ENCODE measurements around the gene RBKS.

Gene RBKS

GRCh38 chr2:27915191-27915590 is 25.0 kb upstream of the RBKS start:
- Histone ChIP-seq H3K4me1 (peaks cover 4% of the 10 kb centered on the region; the same call in 1 of the 2 replicates), H3K9me3 (no peaks in the 10 kb centered on the region), H3K36me3 (replicated peaks) (no peaks in the 10 kb centered on the region), H3K27me3 (ENCODE audit: low read depth) (no peaks in the 10 kb centered on the region), H3K4me3 (no peak overlapping the region)
- no peak for DNase-seq (ENCODE audit: low spot score in 2 of 2)
- in situ Hi-C loops (cut with MboI; ENCODE audit: low sequenced_read_pairs), result no loop called here

- Histone ChIP-seq H3K36me3 (replicated peaks) (no peaks in the 10 kb centered on the region), H3K4me3 (no peak overlapping the region), H3K9me3 (no peaks in the 10 kb centered on the region), H3K4me1 (peaks cover 4% of the 10 kb centered on the region; the same call in 1 of the 2 replicates), H3K27me3 (ENCODE audit: low read depth) (no peaks in the 10 kb centered on the region)
- in situ Hi-C loops (cut with MboI; ENCODE audit: low sequenced_read_pairs), result no loop called here
- DNase-seq (ENCODE audit: low spot score in 2 of 2), result no peak
Measured at GRCh38 chr2:27914805-27915175, 24.6 kb upstream of the RBKS start.

- Histone ChIP-seq H3K27me3 (ENCODE audit: low read depth) (no peaks in the 10 kb centered on the region), H3K9me3 (no peaks in the 10 kb centered on the region), H3K4me1 (peaks cover 4% of the 10 kb centered on the region; the same call in 1 of the 2 replicates), H3K36me3 (replicated peaks) (no peaks in the 10 kb centered on the region), H3K4me3 (no peak overlapping the region)
- in situ Hi-C loops (cut with MboI; ENCODE audit: low sequenced_read_pairs), result no loop called here
- no peak for DNase-seq (ENCODE audit: low spot score in 2 of 2)
Measured at GRCh38 chr2:27914041-27914804, 24.0 kb upstream of the RBKS start.

DNA sequence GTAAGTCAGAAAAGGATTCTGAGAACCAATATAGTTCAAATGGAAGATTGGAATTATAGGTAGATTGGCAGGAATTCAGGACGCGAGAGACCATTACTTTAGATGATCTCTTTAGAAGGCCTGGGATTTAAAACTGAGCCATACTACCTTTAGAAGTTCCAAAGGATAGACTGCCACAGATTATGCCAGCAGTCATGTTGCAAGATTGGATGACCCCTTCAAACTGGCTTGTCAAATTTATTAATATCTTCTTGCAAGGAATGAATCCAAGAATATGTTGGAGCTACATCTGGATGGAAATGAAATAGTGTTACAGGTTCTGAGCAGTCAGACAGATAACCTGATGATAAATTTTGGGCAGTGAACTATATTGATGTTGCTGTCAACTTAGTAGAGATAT is 22.3 kb upstream of the RBKS start:
- H3K4me1 ChIP-seq, result peaks cover 4% of the 10 kb centered on the region; the same call in 1 of the 2 replicates
- H3K36me3 ChIP-seq (replicated peaks), result no peaks in the 10 kb centered on the region
- no peaks in the 10 kb centered on the region for H3K9me3 ChIP-seq
- in situ Hi-C loops (cut with MboI; ENCODE audit: low sequenced_read_pairs), result no loop called here
- DNase-seq (ENCODE audit: low spot score in 2 of 2), result no peak
- no peak overlapping the region for H3K4me3 ChIP-seq
- H3K27me3 ChIP-seq (ENCODE audit: low read depth), result no peaks in the 10 kb centered on the region

- in situ Hi-C loops (cut with MboI; ENCODE audit: low sequenced_read_pairs), result no loop called here
- H3K4me3 ChIP-seq, result no peak overlapping the region
- peaks cover 4% of the 10 kb centered on the region for H3K4me1 ChIP-seq
- no peaks in the 10 kb centered on the region for H3K36me3 ChIP-seq (replicated peaks)
- H3K27me3 ChIP-seq (ENCODE audit: low read depth), result no peaks in the 10 kb centered on the region
- H3K9me3 ChIP-seq, result no peaks in the 10 kb centered on the region
- no peak for DNase-seq (ENCODE audit: low spot score in 2 of 2)
Measured at GRCh38 chr2:27911458-27912210, 21.4 kb upstream of the RBKS start.

- Histone ChIP-seq H3K36me3 (replicated peaks) (no peaks in the 10 kb centered on the region), H3K9me3 (no peaks in the 10 kb centered on the region), H3K27me3 (ENCODE audit: low read depth) (no peaks in the 10 kb centered on the region), H3K4me1 (peaks cover 5% of the 10 kb centered on the region), H3K4me3 (no peak overlapping the region)
- in situ Hi-C loops (cut with MboI; ENCODE audit: low sequenced_read_pairs), result no loop called here
- DNase-seq (ENCODE audit: low spot score in 2 of 2), result no peak
Measured at GRCh38 chr2:27909901-27910300, 19.7 kb upstream of the RBKS start.

DNA sequence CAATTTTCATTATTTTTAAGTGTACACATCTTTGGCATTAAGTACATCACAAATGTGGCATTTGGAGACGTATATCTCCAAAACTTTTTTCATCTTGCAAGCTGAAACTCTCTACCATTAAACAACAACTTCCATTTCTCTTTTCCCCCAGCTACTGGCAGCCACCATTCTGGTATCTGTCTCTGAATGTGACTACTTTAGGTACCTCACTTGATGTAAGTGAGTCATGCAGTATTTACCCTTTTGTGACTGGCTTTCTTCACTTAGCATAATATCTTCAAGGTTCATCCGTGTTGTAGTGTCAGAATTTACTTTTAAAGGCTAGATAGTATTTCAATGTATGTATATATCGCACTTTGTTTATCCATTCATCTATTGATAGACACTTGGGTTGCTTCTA is 17.4 kb upstream of the RBKS start:
- peaks cover 5% of the 10 kb centered on the region for H3K4me1 ChIP-seq
- in situ Hi-C loops (cut with MboI; ENCODE audit: low sequenced_read_pairs), result no loop called here

GRCh38 chr2:27906074-27906473 is 15.9 kb upstream of the RBKS start:
- H3K4me3 ChIP-seq, result no peak overlapping the region
- no peaks in the 10 kb centered on the region; the same call in 1 of the 2 replicates for H3K36me3 ChIP-seq (replicated peaks)

More for the DNA sequence above, 17.4 kb upstream of the RBKS start:
- Histone ChIP-seq H3K27me3 (ENCODE audit: low read depth) (no peaks in the 10 kb centered on the region), H3K4me3 (no peak overlapping the region), H3K36me3 (replicated peaks) (no peaks in the 10 kb centered on the region), H3K9me3 (no peaks in the 10 kb centered on the region; the same call in 1 of the 2 replicates)
- no peak for DNase-seq (ENCODE audit: low spot score in 2 of 2)

DNA sequence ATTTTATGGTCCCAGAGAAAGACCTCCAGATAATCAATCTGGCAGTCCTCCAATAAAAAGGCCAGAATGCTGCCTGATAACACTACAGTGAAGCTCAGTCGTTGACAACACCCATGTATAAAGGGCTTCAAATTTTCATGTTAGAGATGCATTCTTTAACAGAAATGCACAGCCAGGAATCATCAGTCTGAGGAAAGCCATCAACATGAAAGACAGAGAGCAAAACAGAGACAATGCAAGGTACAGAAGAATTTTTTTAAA is 14.1 kb upstream of the RBKS start:
- DNase-seq (ENCODE audit: low spot score in 2 of 2), result no peak
- Histone ChIP-seq H3K36me3 (replicated peaks) (no peaks in the 10 kb centered on the region; the same call in 1 of the 2 replicates), H3K4me1 (peaks cover 5% of the 10 kb centered on the region), H3K27me3 (ENCODE audit: low read depth) (no peaks in the 10 kb centered on the region), H3K4me3 (no peak overlapping the region), H3K9me3 (no peaks in the 10 kb centered on the region; the same call in 1 of the 2 replicates)
- in situ Hi-C loops (cut with MboI; ENCODE audit: low sequenced_read_pairs), result no loop called here

More at GRCh38 chr2:27906074-27906473, 15.9 kb upstream of the RBKS start:
- Histone ChIP-seq H3K27me3 (ENCODE audit: low read depth) (no peaks in the 10 kb centered on the region), H3K4me1 (peaks cover 5% of the 10 kb centered on the region), H3K9me3 (no peaks in the 10 kb centered on the region; the same call in 1 of the 2 replicates)
- in situ Hi-C loops (cut with MboI; ENCODE audit: low sequenced_read_pairs), result no loop called here
- DNase-seq (ENCODE audit: low spot score in 2 of 2), result no peak

DNA sequence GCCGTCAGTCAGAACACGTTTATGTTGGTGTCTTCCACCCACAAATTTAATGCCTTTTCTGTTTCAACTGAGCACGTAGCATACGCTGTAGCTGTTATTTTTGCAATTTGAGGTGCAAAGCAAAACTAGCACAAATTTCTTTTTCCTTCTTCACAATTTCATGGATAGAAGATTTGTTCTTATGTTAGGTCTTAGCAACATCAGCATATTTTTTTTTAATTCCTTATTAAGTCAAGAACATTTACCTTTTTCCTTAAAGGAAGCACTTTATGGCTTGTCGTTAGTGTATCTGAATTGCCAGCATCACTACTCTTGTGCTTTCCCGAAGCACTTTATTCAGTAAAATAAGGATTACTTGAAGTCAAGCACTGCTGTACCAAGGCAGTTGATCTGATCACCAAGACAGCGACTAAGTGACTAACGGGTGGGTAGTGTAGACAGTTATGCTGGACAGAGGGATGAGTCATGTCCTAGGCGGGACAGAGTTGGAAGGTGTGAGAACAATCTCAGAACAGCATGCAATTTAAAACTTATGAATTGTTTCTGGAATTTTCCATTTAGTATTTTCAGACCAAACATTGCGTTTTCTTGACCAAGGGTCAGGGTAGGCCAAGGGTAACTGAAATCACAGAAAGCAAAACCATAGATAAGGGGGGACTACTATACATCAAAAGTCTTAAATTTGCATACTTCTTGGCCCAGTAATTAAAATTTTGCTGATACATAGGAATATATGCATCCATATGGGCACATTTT is 13.6 kb upstream of the RBKS start:
- Histone ChIP-seq H3K4me3 (no peak overlapping the region), H3K4me1 (peaks cover 5% of the 10 kb centered on the region), H3K36me3 (replicated peaks) (no peaks in the 10 kb centered on the region; the same call in 1 of the 2 replicates), H3K27me3 (ENCODE audit: low read depth) (no peaks in the 10 kb centered on the region), H3K9me3 (no peaks in the 10 kb centered on the region; the same call in 1 of the 2 replicates)
- DNase-seq (ENCODE audit: low spot score in 2 of 2), result no peak
- in situ Hi-C loops (cut with MboI; ENCODE audit: low sequenced_read_pairs), result no loop called here

GRCh38 chr2:27903018-27903417 is 12.8 kb upstream of the RBKS start:
- Histone ChIP-seq H3K4me1 (peaks cover 5% of the 10 kb centered on the region), H3K4me3 (no peak overlapping the region), H3K27me3 (ENCODE audit: low read depth) (no peaks in the 10 kb centered on the region), H3K36me3 (replicated peaks) (no peaks in the 10 kb centered on the region; the same call in 1 of the 2 replicates), H3K9me3 (no peaks in the 10 kb centered on the region; the same call in 1 of the 2 replicates)
- in situ Hi-C loops (cut with MboI; ENCODE audit: low sequenced_read_pairs), result no loop called here
- no peak for DNase-seq (ENCODE audit: low spot score in 2 of 2)

DNA sequence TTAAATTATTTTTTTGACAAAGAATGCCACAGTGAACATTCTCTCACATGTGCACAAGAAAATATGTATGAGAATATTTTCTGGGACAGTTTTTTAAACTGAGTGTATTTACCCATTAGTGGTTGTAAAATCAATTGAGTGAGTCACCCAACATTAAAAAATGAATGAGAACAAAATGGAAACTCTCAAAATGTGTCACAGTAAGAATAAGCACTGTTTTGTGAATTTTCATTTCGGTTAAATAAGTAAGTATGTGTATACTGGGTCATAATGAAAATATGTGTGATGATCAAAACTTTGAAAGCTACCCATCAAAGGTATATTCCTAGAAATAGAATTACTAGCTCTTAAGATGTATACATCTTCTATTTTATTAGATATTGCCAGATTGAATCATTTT is 11.9 kb upstream of the RBKS start:
- in situ Hi-C loops (cut with MboI; ENCODE audit: low sequenced_read_pairs), result no loop called here
- Histone ChIP-seq H3K36me3 (replicated peaks) (no peaks in the 10 kb centered on the region; the same call in 1 of the 2 replicates), H3K4me3 (no peak overlapping the region), H3K4me1 (peaks cover 5% of the 10 kb centered on the region), H3K9me3 (no peaks in the 10 kb centered on the region; the same call in 1 of the 2 replicates), H3K27me3 (ENCODE audit: low read depth) (no peaks in the 10 kb centered on the region)
- DNase-seq (ENCODE audit: low spot score in 2 of 2), result no peak

- DNase-seq (ENCODE audit: low spot score in 2 of 2), result no peak
Measured at GRCh38 chr2:27901234-27901633, 11.0 kb upstream of the RBKS start.

More at GRCh38 chr2:27901234-27901633, 11.0 kb upstream of the RBKS start:
- in situ Hi-C loops (cut with MboI; ENCODE audit: low sequenced_read_pairs), result no loop called here
- H3K27me3 ChIP-seq (ENCODE audit: low read depth), result no peaks in the 10 kb centered on the region
- H3K4me3 ChIP-seq, result no peak overlapping the region
- H3K9me3 ChIP-seq, result no peaks in the 10 kb centered on the region; the same call in 1 of the 2 replicates
- no peaks in the 10 kb centered on the region; the same call in 1 of the 2 replicates for H3K36me3 ChIP-seq (replicated peaks)
- no peaks in the 10 kb centered on the region for H3K4me1 ChIP-seq
